HG03575 (cell line): Measurements from ENCODE around the gene HMOX1.
"Not testable (repeated sequence)": the region's sequence is repeated elsewhere in the genome, so short reads cannot be mapped to it uniquely, and the experiment has no call there.

Source experiments
- ATAC-seq: cut with Tn5 transposase; IDR thresholded peaks from one replicate; pipeline ENCODE4 v1.9.1; 2021; ENCODE audit not compliant: unreplicated experiment, insufficient number of reproducible peaks, low FRiP score; ENCODE audit errors: extremely low read depth

HMOX1 gene

GRCh38 chr22:35376728-35377472, 4.0 kb upstream of the HMOX1 start:
- ATAC-seq, result no peak

GRCh38 chr22:35377735-35378134, 3.2 kb upstream of the HMOX1 start:
- no peak for ATAC-seq

GRCh38 chr22:35378621-35379020, 2.3 kb upstream of the HMOX1 start:
- ATAC-seq, result no peak

- no peak for ATAC-seq
These were observed 1.5 kb upstream of the HMOX1 start for GRCh38 chr22:35379146-35379993.

GRCh38 chr22:35380013-35380412, 883 bp upstream of the HMOX1 start:
- no peak for ATAC-seq

GRCh38 chr22:35381424-35382009, 621 bp downstream of the HMOX1 start:
- no peak for ATAC-seq

GRCh38 chr22:35383679-35384071, 2.8 kb downstream of the HMOX1 start:
- ATAC-seq, result no peak

- ATAC-seq, result no peak
These were observed 3.6 kb downstream of the HMOX1 start for GRCh38 chr22:35384527-35384926.

GRCh38 chr22:35384975-35385588, 4.2 kb downstream of the HMOX1 start:
- ATAC-seq, result no peak

GRCh38 chr22:35386670-35387288, 5.9 kb downstream of the HMOX1 start:
- no peak for ATAC-seq

GRCh38 chr22:35390933-35391332, 10.0 kb downstream of the HMOX1 start:
- no peak for ATAC-seq

GRCh38 chr22:35392357-35392756, 11.5 kb downstream of the HMOX1 start:
- ATAC-seq, result no peak

GRCh38 chr22:35393116-35394010, 12.5 kb downstream of the HMOX1 start:
- ATAC-seq, result no peak

GRCh38 chr22:35394011-35394312, 13.1 kb downstream of the HMOX1 start:
- no peak for ATAC-seq

- no peak for ATAC-seq
These were observed 14.1 kb downstream of the HMOX1 start for GRCh38 chr22:35394810-35395563.

GRCh38 chr22:35396622-35397021, 15.7 kb downstream of the HMOX1 start:
- not testable (repeated sequence) for ATAC-seq

- ATAC-seq, result no peak
These were observed 16.4 kb downstream of the HMOX1 start for GRCh38 chr22:35397095-35397904.
